GM18498 (cell line): ENCODE measurements around the gene SLFN5.
A peak's percentile ranks its signal among the peaks of the same experiment; 100 is the strongest.
"Not testable (repeated sequence)": the region's sequence is repeated elsewhere in the genome, so short reads cannot be mapped to it uniquely, and the experiment has no call there.

Source experiments
- ATAC-seq: cut with Tn5 transposase; IDR thresholded peaks from one replicate; pipeline ENCODE4 v1.9.1; 2021; ENCODE audit warnings: mild to moderate bottlenecking, moderate library complexity; ENCODE audit not compliant: unreplicated experiment

SLFN5 gene

GRCh38 chr17:35287286-35287811, 44.5 kb downstream of the SLFN5 start:
- no peak for ATAC-seq

GRCh38 chr17:35289222-35289621, 46.4 kb downstream of the SLFN5 start:
- ATAC-seq = no peak

GRCh38 chr17:35291802-35292201, 48.9 kb downstream of the SLFN5 start:
- ATAC-seq = no peak

GRCh38 chr17:35293151-35293847, 50.4 kb downstream of the SLFN5 start:
- ATAC-seq = no peak

GRCh38 chr17:35294756-35295155, 51.9 kb downstream of the SLFN5 start:
- no peak for ATAC-seq

- no peak for ATAC-seq
Measured at GRCh38 chr17:35295686-35296085, 52.8 kb downstream of the SLFN5 start.

- ATAC-seq = no peak
Measured at GRCh38 chr17:35297666-35298065, 54.8 kb downstream of the SLFN5 start.

GRCh38 chr17:35298639-35299038, 55.8 kb downstream of the SLFN5 start:
- ATAC-seq = no peak

GRCh38 chr17:35299135-35299534, 56.3 kb downstream of the SLFN5 start:
- no peak for ATAC-seq

- not testable (repeated sequence) for ATAC-seq
Measured at GRCh38 chr17:35309345-35309744, 66.5 kb downstream of the SLFN5 start.

GRCh38 chr17:35312346-35312745, 69.5 kb downstream of the SLFN5 start:
- ATAC-seq = no peak

GRCh38 chr17:35312790-35313711, 70.2 kb downstream of the SLFN5 start:
- ATAC-seq = peak; percentile 69

- ATAC-seq = no peak
Measured at GRCh38 chr17:35313875-35314409, 71.1 kb downstream of the SLFN5 start.

GRCh38 chr17:35314415-35315216, 71.7 kb downstream of the SLFN5 start:
- no peak for ATAC-seq

GRCh38 chr17:35315283-35315682, 72.4 kb downstream of the SLFN5 start:
- ATAC-seq = no peak

- no peak for ATAC-seq
Measured at GRCh38 chr17:35315971-35316370, 73.1 kb downstream of the SLFN5 start.

- ATAC-seq = no peak
Measured at GRCh38 chr17:35322749-35323148, 79.9 kb downstream of the SLFN5 start.
